NCI-H1436 treated with DMSO at 0.1 percent for 48 hours (cell line): ENCODE measurements around the gene PNISR.
"Not testable (repeated sequence)": the region's sequence is repeated elsewhere in the genome, so short reads cannot be mapped to it uniquely, and the experiment has no call there.

Source experiments
- DNase-seq: peaks from one replicate; lab custom pipeline; 2025; lab: John Stamatoyannopoulos, UW

The PNISR gene

DNA sequence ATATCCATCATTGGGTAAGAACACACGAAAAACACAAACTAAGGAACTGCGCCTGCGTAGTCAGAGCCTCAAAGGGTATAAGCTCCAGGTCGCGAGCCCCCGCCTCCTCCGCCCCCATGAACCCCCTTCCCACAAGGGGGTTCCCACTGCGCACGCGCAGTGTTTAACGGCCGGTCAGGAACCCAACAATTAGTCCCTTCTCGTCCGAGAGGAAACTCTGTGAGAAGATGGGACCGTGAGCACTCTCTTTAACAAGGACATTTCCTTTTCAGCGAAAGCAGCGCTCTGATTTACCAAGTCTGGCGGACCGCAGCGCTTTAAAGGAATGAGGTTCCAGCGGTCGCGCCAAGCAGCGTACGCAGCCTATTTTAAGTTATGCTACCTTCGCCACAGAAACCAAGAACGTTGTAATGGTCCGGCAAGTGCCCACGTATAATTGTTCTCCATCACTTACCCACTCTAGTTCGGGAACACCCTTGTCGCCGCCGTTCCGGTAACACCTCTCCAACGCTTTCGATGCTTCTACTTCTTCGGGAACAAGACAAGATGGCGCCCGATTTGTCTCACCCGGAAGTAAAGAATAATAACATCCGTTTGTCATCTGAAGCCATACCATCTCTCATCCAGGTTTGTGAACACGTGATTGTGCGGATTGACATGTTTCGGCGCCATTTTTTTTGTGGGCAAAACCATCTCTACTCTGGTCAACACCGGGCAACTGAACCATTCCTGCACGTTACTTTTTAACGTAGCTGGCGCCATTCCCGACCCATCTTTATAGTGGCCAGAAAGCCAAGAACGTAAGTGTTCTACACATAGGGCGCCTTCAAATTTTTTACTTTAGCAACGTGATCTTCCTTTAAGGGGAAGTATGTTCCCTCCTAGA lies at the start of gene PNISR:
Gene PNISR (minus strand): TSS at position 548 of the 886 bp plus-strand sequence. CDS start 10,649 bp downstream, outside the sequence.
- DNase-seq = peak; percentile 98

- no peak for DNase-seq
Measured at GRCh38 chr6:99473730-99474129, 48.6 kb upstream of the PNISR start.

GRCh38 chr6:99471638-99472037 lies 46.5 kb upstream of the PNISR start:
- DNase-seq = no peak

DNA sequence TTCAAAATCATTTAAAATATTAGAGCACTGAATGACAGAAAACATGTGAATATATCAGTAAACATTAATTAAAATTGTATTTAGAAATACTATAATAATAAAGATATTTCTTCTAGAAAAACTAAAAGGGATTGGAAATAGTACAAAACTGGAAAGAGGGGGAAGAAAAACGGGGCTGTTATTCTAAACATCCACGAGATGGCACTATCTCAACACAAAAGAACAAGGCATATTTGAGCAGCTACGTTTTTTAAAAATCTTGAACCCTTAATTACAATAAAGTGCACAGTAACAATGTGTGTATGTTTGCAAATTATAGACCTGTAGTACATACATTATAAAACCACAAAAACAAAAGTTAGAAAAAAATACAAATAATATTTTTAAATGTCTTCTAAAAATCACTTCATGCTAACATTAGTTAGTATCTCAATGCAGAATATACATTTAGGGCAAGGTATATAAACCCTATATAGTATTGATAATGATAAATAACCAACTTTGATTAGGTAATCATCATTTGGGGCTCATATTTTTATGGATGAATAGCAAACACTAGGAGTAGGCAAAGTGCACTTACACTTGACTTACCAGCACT lies 42.5 kb upstream of the PNISR start:
- no peak for DNase-seq

DNA sequence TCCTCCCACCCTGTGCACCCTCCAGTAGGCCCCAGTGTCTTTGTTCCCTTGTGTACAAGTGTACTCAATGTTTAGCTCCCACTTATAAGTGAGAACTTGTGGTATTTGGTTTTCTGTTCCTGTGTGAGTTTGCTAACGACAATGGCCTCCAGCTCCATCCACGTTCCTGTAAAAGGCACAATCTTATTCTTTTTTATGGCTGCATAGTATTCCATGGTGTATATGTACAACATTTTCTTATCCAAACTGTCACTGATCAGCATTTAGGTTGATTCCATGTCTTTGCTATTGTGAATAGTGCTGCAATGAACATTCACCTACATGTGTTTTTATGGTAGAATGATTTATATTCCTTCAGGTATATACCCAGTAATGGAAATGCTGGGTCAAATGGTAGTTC lies 34.0 kb upstream of the PNISR start:
- DNase-seq = not testable (repeated sequence)

DNA sequence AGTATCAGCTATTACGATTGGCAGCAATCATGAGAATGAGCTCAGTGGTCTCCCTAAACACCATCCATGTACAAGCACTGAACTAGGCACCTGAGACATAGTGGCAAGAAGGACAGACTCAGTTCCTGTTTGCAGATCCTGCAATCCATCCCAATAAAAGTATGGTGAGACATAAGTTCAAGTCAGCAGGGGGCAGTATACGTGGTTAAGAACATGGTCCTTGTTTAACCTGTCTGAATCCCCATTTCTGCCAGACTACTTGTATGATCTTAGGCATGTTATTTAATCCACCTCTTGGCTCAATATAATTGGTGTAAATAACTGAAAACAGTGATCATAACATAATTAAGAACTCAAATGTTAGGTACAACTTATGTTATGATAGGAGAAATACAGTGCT lies 33.2 kb upstream of the PNISR start:
- DNase-seq = no peak

DNA sequence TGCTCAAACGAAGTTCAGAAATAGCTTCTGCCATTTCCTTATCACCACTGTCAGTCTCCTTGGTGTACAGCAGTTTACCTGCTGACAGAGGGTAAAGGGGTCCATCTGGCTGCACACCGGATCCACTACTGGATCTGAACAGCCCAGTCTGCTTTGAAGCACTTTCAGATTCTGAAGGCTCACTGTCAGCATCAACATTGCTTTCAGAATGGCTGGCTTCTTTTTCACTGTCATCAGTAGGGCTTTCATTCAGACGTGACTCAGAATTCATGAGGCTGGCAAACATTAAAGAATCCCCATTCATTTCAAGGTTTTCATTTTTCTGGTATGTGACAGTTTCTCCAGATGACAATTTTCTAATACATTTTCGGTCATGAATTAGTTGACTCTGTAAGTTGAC lies 21.0 kb upstream of the PNISR start:
- no peak for DNase-seq

DNA sequence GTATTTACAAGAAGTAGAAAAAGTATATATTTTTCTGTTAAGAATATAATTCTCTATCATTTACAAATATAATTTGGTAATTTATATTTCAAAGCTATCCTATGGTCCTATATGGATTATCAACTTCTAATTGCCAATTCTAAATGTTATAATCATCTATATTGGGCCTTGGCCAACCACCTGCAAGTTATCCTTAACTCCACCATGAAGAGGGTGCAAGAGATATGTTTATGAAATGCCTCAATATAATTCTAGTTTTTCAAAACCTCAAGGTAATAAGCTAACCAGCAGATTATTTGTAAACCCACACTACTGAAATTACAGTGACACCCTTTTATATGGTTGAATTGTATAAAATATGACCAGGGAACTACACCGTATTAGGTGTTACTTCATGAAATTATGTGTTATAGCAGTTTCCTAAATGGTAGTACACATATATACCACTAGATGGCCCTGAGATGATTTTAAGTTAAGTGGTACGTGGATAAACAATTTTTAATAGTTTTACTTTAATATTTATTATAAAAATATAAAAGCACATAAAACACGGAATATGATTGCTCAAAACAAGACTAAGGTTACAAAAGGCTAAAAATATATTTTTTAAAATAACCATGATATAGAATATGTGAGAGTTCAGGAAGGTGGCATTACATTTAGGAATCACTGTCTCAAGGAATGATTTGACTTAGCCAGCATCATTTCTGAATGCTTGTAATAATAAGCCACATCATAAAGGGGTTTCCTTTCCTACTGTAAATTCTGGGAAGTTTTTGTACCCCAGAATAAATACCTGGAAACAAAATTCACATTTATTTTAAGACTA lies 9.8 kb upstream of the PNISR start:
- no peak for DNase-seq

DNA sequence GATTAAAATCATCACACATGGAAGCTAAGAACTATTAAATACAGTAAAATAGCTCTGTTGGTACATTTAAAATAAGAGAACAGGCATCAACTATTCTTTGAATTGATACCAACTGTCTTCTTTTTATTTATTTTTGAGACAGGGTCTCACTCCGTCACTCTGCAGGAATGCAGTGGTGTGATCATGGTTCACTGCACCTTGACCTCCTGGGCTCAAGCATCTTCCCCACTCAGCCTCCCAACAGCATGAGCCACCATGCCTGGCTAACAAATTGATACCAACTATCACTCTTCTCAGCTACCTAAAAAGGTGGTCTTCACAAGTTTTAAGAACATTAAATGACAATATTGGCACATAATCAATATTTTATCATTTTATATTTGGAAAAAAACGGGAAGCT lies 7.8 kb upstream of the PNISR start:
- DNase-seq = no peak

- DNase-seq = no peak
Measured at GRCh38 chr6:99431901-99432300, 6.8 kb upstream of the PNISR start.

- no peak for DNase-seq
Measured at GRCh38 chr6:99427988-99428387, 2.9 kb upstream of the PNISR start.

DNA sequence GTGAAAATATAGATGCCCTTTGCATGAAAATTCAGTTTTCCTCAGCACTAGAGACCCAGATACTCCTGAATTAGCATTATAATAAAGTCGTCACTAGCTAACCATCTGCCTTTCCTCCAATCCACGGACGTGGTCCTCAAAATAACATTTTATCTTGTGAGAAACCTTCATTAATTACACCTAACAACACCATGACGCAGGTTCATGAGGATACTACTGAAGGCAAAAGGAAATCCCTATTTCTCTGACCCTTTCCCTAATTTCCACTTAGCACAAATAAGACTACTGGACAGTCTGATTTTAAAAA lies 1.3 kb upstream of the PNISR start:
- no peak for DNase-seq

DNA sequence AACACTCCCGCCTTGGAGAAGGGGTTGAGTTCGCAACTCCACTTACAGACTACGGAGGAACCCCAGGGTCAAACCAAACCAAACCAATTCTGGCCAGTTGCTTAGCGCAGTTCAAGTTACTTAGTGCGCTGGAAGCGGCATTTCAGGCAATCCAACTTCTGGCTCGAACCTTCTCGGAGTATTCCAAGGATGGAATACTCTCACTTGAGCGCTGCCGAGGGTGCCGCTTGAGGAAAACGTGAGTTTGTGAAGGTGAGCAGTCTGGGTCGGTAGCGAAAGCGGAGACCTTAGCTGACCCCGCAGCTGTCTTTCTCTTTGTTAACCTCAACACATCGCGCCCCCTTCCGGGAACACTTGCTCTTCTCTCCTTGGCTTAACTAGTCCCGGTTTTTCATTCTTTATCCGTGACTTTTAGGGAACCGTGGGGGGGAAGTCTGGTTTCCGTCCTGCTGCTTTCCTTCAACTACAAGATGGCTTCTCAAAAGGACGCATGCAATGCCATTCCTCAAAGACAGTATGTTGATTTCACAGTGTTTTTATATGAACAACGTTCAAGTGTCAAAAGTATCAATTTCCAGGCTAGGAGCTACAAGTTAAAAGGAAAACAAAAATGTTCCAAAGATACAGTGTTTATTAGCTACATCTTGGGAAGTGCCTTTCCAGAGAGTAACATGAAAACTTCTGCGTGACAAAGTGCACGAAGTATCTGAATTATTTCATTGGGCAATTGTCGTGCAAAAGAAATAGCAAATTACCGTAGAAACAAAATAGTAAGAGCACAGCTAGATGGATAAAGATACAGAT lies 741 bp upstream of the PNISR start:
- DNase-seq = peak; percentile 60

GRCh38 chr6:99424022-99424421 lies 1.1 kb downstream of the PNISR start:
- DNase-seq = no peak

DNA sequence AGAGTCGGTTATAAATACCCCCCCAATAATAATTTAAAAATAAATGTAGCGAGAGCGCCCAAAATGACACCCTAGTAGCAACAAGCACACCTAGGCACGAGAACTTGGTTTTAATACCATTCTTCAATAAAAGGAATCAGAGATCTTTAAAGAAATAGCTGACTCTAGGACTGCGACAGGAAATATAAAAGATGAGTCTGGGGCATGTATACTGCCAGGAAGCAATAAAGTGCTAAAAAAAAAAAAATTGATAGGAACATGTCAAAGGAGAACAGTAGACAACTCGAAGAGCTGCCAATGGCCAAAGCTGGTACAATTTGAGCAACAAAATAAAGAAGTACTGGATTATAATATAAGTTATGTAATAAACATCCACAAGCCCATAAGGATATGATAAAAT lies 2.2 kb downstream of the PNISR start:
- DNase-seq = no peak

DNA sequence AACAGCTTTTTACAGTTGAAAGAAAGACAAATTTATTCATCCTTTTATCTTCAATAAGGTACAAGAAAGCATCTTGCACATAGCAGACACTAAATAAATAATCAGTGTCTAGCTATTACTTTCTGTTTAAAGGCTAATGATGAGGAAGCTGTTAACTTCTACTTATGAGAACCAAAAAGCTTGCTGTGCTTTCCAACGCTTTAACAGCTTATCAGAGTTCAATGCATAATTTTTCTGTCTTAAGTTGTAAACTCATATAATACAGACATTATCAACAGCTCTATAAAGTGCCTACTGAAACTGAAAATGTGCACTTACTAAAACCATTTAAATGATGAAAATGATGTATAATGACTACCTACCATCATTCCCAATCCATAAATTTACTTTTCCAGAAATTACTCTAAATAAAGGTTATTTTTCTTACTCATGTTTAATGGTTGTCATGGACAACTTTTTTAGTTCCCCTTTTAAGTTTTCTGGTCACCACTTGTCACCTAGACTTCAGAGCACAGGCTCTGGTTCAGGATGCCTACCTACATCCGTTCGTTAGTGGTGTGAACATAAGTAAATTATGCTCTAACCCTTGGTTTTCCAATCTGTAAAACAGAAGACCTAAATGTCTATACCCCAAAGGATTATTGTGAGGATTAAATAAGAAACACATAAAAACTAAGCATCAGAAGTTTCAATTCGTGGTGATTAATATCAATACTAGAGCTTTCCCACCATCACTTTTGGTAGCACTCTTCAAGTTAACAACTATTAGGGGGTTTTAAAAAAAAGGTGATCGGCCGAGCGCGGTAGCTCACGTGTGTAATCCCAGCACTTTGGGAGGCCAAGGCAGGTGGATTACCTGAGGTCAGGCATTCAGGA lies 8.0 kb downstream of the PNISR start:
- no peak for DNase-seq

DNA sequence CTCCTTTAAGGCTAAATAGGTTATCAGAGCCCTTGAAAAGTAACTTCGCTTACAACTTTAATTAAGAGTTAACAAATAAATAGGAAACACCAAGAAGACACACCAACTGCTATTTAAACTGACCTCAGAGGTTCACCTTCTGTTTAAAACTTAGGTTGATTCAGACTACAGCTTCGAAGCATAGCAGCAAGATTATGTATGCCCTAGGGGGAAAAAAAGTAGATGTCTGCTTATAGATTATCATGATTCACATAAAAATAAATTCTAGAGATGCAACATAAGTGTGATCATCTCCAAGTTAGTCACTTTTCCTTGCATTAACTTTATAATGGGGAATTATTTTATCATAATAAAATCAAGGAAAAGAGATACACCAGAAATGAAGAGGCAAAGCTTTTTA lies 8.9 kb downstream of the PNISR start:
- no peak for DNase-seq

DNA sequence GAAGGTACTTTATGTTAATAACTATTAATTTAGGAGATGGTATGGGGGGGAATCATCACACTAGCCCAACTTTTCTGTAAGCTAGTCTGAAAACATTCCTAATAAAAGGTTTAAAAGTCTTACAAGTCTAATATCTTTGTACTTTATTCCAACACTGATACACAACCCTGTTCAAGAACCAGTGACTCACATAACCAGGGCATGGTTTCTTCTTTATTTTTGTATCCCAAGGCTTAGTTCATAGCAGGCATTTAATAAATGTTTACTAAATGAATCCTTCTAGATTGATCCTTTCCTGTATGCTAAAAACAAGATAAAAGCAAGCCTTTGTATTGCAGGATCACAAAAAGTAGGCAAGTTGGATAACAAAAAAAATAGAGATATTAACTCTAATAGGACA lies 9.7 kb downstream of the PNISR start:
- DNase-seq = no peak

DNA sequence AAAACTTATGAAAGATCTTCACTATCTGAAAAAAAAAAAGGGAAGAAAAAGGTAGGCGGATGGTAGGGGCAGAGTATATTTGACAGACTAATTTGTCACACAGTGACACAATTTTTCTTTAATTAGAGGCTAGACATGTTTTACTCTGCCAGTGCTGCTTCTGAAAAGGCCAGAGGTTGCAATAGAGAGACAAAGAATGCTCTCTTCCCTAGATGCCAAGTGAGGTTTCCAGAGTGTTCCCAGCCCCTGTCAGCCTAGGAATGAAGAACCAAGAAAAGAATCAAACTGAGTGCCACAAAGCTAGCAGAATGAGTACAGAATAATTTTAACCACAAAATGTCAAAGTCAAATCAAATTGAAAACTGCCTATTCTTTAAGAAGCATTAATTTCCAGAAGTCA lies 13.0 kb downstream of the PNISR start:
- DNase-seq = no peak

GRCh38 chr6:99409672-99410071 lies 15.4 kb downstream of the PNISR start:
- DNase-seq = no peak

- no peak for DNase-seq
Measured at GRCh38 chr6:99407076-99407475, 18.0 kb downstream of the PNISR start.
